ENCODE data around the gene RAD50. TPM values are rescaled to one million over a fixed set of nuclear protein-coding genes. Genes with fewer than 3 reads are reported as not detected.

RAD50 gene
- total and polyA plus RNA-seq, 10 of the 15 experiments (the other 5 are each of a cell fraction or from before 2014, with no cell fraction given), result 12.8 to 68.6 (median 47.0) TPM

- intact Hi-C loops (cut with micrococcal nuclease; ENCODE audit: unreplicated experiment), result no loop called here
- ChIA-PET CTCF (interaction anchor here (0.6 to 2.6 kb wide), 5 partner anchors 10 to 151 kb away, joined by 3 to 7 read pairs (median 4); no protein-coding TSS in a partner anchor), POLR2A (interaction anchor here (1.4 to 11.2 kb wide), 3 partner anchors 8 to 15 kb away, joined by 3 to 118 read pairs (median 79); partner anchors contain the start of gene IL13), SMC1A (ENCODE audit: uncharacterized antibody, unreplicated experiment) (interaction anchor here (1.2 to 11.4 kb wide), 4 partner anchors 10 to 59 kb away, joined by 3 to 156 read pairs (median 69); partner anchors contain the start of genes IL13 and KIF3A), RAD21 (ENCODE audit: unreplicated experiment) (interaction anchor here (1.0 to 7.7 kb wide), 3 partner anchors 11 to 152 kb away, joined by 3 to 148 read pairs (median 4); no protein-coding TSS in a partner anchor)
- H3K4me2 ChIP-seq (ENCODE audit: control insufficient read depth, insufficient read depth), result no peak overlapping the region
- TF ChIP-seq, protein P1, sequence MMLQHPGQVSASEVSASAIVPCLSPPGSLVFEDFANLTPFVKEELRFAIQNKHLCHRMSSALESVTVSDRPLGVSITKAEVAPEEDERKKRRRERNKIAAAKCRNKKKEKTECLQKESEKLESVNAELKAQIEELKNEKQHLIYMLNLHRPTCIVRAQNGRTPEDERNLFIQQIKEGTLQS (IDR thresholded peaks at IDR 0.05; ENCODE audit: borderline replicate concordance, extremely low read depth, low read depth, low read length), result no peak
- TF ChIP-seq, protein P2, sequence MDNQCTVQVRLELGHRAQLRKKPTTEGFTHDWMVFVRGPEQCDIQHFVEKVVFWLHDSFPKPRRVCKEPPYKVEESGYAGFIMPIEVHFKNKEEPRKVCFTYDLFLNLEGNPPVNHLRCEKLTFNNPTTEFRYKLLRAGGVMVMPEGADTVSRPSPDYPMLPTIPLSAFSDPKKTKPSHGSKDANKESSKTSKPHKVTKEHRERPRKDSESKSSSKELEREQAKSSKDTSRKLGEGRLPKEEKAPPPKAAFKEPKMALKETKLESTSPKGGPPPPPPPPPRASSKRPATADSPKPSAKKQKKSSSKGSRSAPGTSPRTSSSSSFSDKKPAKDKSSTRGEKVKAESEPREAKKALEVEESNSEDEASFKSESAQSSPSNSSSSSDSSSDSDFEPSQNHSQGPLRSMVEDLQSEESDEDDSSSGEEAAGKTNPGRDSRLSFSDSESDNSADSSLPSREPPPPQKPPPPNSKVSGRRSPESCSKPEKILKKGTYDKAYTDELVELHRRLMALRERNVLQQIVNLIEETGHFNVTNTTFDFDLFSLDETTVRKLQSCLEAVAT (IDR thresholded peaks at IDR 0.05), result no peak
- TF ChIP-seq IKZF2 (IDR thresholded peaks at IDR 0.05), result no peak
- TF ChIP-seq MEF2B (IDR thresholded peaks at IDR 0.05; ENCODE audit: partially characterized antibody, poor library complexity, severe bottlenecking), result no peak
- TF ChIP-seq SIN3A (IDR thresholded peaks at IDR 0.05; ENCODE audit: low read depth, low read length), result no peak
- TF ChIP-seq CHD4 (IDR thresholded peaks at IDR 0.05), result no peak
- no peak for TF ChIP-seq KAT2A (conservative IDR thresholded peaks at IDR 0.05; ENCODE audit: control insufficient read depth, low read depth, low read length)
- TF ChIP-seq NR2C2 (IDR thresholded peaks at IDR 0.05; ENCODE audit: borderline replicate concordance, control insufficient read depth, insufficient read length, low read depth), result no peak
- TF ChIP-seq NBN (IDR thresholded peaks at IDR 0.05), result no peak
- TF ChIP-seq, protein P3, sequence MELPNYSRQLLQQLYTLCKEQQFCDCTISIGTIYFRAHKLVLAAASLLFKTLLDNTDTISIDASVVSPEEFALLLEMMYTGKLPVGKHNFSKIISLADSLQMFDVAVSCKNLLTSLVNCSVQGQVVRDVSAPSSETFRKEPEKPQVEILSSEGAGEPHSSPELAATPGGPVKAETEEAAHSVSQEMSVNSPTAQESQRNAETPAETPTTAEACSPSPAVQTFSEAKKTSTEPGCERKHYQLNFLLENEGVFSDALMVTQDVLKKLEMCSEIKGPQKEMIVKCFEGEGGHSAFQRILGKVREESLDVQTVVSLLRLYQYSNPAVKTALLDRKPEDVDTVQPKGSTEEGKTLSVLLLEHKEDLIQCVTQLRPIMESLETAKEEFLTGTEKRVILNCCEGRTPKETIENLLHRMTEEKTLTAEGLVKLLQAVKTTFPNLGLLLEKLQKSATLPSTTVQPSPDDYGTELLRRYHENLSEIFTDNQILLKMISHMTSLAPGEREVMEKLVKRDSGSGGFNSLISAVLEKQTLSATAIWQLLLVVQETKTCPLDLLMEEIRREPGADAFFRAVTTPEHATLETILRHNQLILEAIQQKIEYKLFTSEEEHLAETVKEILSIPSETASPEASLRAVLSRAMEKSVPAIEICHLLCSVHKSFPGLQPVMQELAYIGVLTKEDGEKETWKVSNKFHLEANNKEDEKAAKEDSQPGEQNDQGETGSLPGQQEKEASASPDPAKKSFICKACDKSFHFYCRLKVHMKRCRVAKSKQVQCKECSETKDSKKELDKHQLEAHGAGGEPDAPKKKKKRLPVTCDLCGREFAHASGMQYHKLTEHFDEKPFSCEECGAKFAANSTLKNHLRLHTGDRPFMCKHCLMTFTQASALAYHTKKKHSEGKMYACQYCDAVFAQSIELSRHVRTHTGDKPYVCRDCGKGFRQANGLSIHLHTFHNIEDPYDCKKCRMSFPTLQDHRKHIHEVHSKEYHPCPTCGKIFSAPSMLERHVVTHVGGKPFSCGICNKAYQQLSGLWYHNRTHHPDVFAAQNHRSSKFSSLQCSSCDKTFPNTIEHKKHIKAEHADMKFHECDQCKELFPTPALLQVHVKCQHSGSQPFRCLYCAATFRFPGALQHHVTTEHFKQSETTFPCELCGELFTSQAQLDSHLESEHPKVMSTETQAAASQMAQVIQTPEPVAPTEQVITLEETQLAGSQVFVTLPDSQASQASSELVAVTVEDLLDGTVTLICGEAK (IDR thresholded peaks at IDR 0.05; ENCODE audit: borderline replicate concordance), result no peak
- ATAC-seq (no peak), DNase-seq (ENCODE audit: low read depth, low spot score) (no peak), FAIRE-seq (no peak)
- H3K36me3 ChIP-seq (ENCODE audit: control insufficient read depth in 2 of 2, insufficient read depth in 2 of 2, low read length in 1 of 2), result no peaks in the 10 kb centered on the region
- H3K4me3 ChIP-seq, result no peak overlapping the region
- peaks cover 33% of the 10 kb centered on the region for H3K4me1 ChIP-seq (ENCODE audit: control insufficient read depth, insufficient read depth, low read length)
- 89% methylated on average over 15 of the region's 15 CpGs for whole genome bisulfite sequencing (ENCODE audit: insufficient coverage, insufficient replicate concordance, low lambda C conversion rate, missing lambda C conversion rate)
- BruUV-seq (replicated peaks), result no TSS peak
- no peaks in the 10 kb centered on the region for H3K9me3 ChIP-seq (replicated peaks; ENCODE audit: control insufficient read depth, insufficient read depth, low read length)
- no peak overlapping the region for H3K9ac ChIP-seq (ENCODE audit: control insufficient read depth, insufficient read depth, low read length)
- no peaks in the 10 kb centered on the region for H3K27me3 ChIP-seq (replicated peaks in 1 of 2; ENCODE audit: control insufficient read depth in 2 of 2, insufficient read depth in 2 of 2, low read length in 1 of 2)
- H4K20me1 ChIP-seq (ENCODE audit: control insufficient read depth, insufficient read depth), result no peaks in the 10 kb centered on the region
- H3K79me2 ChIP-seq (ENCODE audit: control insufficient read depth, insufficient read depth, low read length), result no peaks in the 10 kb centered on the region
- H3K27ac ChIP-seq (ENCODE audit: control insufficient read depth, insufficient read depth), result no peak overlapping the region
- no peak overlapping the region for H2AFZ ChIP-seq (ENCODE audit: control insufficient read depth, low read depth, low read length)
- in situ Hi-C loops (cut with MboI), result no loop called here
Observed at GRCh38 chr5:132677682-132678400, 121.1 kb downstream of the RAD50 start.

Data from GM12878 (cell line).